GM12878 (cell line): Measurements from ENCODE around the gene FN1.

Experiments used
- HCFC1 ChIP-seq: fragments of 150-350 bp; IDR thresholded peaks from 2 replicates; pipeline ENCODE4 v1.6.1; 2014; ENCODE audit warnings: low read length
- KAT2A ChIP-seq: conservative IDR thresholded peaks from 2 replicates; pipeline ENCODE4 v1.6.1; 2011; ENCODE audit warnings: low read depth, low read length; ENCODE audit not compliant: control insufficient read depth
- NFYB ChIP-seq: IDR thresholded peaks from 2 replicates; pipeline ENCODE4 v1.6.1; 2011; ENCODE audit warnings: low read depth, mild to moderate bottlenecking, low read length, improper control_type of control experiment, moderate library complexity; ENCODE audit not compliant: insufficient read depth
- RAD21 ChIP-seq: IDR thresholded peaks from 2 replicates; pipeline ENCODE4 v1.6.1; 2011; ENCODE audit warnings: mild to moderate bottlenecking, low read depth, low read length, moderate library complexity; ENCODE audit not compliant: insufficient read depth
- SRF ChIP-seq, 2 experiments: IDR thresholded peaks; 2 replicates each; pipeline ENCODE4 v1.6.1; 2011; ENCODE audit warnings: low read depth in 2 of 2, low read length in 2 of 2, mild to moderate bottlenecking in 1 of 2, moderate library complexity in 1 of 2
- SUZ12 ChIP-seq: fragments of 200-600 bp; sonication (generic); IDR thresholded peaks from one replicate; pipeline ENCODE4 v1.6.1; 2018; ENCODE audit warnings: antibody characterized with exemption, mild to moderate bottlenecking; ENCODE audit not compliant: unreplicated experiment
- TBL1XR1 ChIP-seq: IDR thresholded peaks from 2 replicates; pipeline ENCODE4 v1.6.1; 2012; ENCODE audit warnings: low read depth, low read length, improper control_type of control experiment
- TF ChIP-seq, protein P1 (sequence below): IDR thresholded peaks from 2 replicates; pipeline ENCODE4 v1.6.1; 2012; ENCODE audit warnings: low read depth, low read length, improper control_type of control experiment
- TF ChIP-seq, protein P2 (sequence below), 3 experiments: IDR thresholded peaks in 2 of 3; conservative IDR thresholded peaks in 1 of 3; 2 replicates each; pipeline ENCODE4 v1.5.1; 2011; ENCODE audit warnings: low read depth in 3 of 3, low read length in 3 of 3, mild to moderate bottlenecking in 3 of 3, control low read depth in 2 of 3, moderate library complexity in 2 of 3, inconsistent platforms in 1 of 3, mixed read lengths in 1 of 3; ENCODE audit not compliant: control insufficient read depth in 2 of 3, insufficient read depth in 1 of 3; ENCODE audit errors: extremely low read depth in 1 of 3

DNA sequence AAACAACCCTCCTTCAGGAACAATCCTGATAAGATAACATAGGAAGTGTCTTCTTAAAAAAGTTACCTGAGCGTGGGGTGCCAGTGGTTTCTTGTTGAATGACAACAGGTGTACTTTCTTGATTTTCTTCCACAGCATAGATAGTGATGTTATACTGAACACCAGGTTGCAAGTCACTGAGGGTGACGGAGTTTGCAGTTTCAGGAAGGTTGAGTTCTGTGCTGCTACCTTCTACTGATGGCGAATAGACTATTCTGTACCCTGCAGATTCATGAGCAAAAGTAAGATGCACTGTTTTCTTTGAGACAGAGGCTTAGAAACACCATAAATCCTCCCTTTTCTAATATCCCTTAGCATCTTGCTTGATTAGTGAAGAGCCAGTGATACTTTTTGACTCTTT lies 28.8 kb downstream of the FN1 start:
- TF ChIP-seq NFYB (no peak), RAD21 (no peak), SUZ12 (no peak), KAT2A (no peak), SRF (IDR thresholded peaks at IDR 0.05; ENCODE audit: low read depth in 2 of 2, low read length in 2 of 2) (no peak), TBL1XR1 (no peak), HCFC1 (no peak)
- TF ChIP-seq, protein P1, sequence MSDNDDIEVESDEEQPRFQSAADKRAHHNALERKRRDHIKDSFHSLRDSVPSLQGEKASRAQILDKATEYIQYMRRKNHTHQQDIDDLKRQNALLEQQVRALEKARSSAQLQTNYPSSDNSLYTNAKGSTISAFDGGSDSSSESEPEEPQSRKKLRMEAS = no peak
- TF ChIP-seq, protein P2, sequence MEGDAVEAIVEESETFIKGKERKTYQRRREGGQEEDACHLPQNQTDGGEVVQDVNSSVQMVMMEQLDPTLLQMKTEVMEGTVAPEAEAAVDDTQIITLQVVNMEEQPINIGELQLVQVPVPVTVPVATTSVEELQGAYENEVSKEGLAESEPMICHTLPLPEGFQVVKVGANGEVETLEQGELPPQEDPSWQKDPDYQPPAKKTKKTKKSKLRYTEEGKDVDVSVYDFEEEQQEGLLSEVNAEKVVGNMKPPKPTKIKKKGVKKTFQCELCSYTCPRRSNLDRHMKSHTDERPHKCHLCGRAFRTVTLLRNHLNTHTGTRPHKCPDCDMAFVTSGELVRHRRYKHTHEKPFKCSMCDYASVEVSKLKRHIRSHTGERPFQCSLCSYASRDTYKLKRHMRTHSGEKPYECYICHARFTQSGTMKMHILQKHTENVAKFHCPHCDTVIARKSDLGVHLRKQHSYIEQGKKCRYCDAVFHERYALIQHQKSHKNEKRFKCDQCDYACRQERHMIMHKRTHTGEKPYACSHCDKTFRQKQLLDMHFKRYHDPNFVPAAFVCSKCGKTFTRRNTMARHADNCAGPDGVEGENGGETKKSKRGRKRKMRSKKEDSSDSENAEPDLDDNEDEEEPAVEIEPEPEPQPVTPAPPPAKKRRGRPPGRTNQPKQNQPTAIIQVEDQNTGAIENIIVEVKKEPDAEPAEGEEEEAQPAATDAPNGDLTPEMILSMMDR (IDR thresholded peaks at IDR 0.05 in 2 of 3, conservative IDR thresholded peaks at IDR 0.05 in 1 of 3; ENCODE audit: control insufficient read depth in 2 of 3, extremely low read depth in 1 of 3, insufficient read depth in 1 of 3, low read depth in 3 of 3, low read length in 3 of 3) = no peak
